HCT116 (cell line): ENCODE results near the gene PFDN4. TPM values are rescaled to one million over a fixed set of nuclear protein-coding genes. Genes with fewer than 3 reads are reported as not detected.

Experiments used
- ATAC-seq: fragments of 200-7000 bp; cut with Tn5 transposase; 2 replicates; pipeline ENCODE4 v1.9.1; 2020; ENCODE audit warnings: mild to moderate bottlenecking, moderate library complexity
- BruUV-seq: library from RNA; stranded (reverse); fragments of 400-500 nt; replicated peaks from 2 replicates; lab custom pipeline; 2021; lab: Mats Ljungman, UMichigan
- CTCF ChIA-PET: fragments of 300-600 bp; sonication (Branson Sonifier 250); formaldehyde crosslinking; loops from one replicate; lab custom pipeline; 2021; ENCODE audit warnings: antibody characterized with exemption; lab: Charles Lee
- POLR2A ChIA-PET: fragments of 300-600, 350-600 bp; sonication (Branson Sonifier 250); formaldehyde crosslinking; loops from one replicate; lab custom pipeline; 2021; ENCODE audit warnings: antibody characterized with exemption; lab: Charles Lee
- RAD21 ChIA-PET, 2 experiments: fragments of 300-600 bp; sonication (Branson Sonifier 250); formaldehyde crosslinking; loops; one replicate each; lab custom pipeline; 2023; ENCODE audit warnings: low total read pairs in 2 of 2; ENCODE audit not compliant: uncharacterized antibody in 2 of 2, unreplicated experiment in 2 of 2, low non-redundant PET in 1 of 2; lab: Charles Lee
- DNase-seq: peaks from one replicate; pipeline ENCODE4 v3.0.0-alpha.2; 2010; ENCODE audit warnings: low read depth, low spot score
- H2AFZ ChIP-seq: fragments of 200-600 bp; shearing (Covaris generic), sonication (generic); 2 replicates; pipeline ENCODE4 v1.6.1; 2017; ENCODE audit warnings: low read depth, mixed run types, mixed read lengths, antibody characterized with exemption, low read length; ENCODE audit not compliant: poor library complexity, severe bottlenecking
- H3K27ac ChIP-seq: 2 replicates; pipeline ENCODE4 v1.5.1; 2012; ENCODE audit warnings: low read depth, low read length
- H3K27me3 ChIP-seq: fragments of 200-600 bp; sonication (generic); 2 replicates; pipeline ENCODE4 v1.6.1; 2016; ENCODE audit warnings: mixed run types, low read length, mixed read lengths; ENCODE audit not compliant: insufficient read depth
- H3K36me3 ChIP-seq, 2 experiments: fragments of 200-500 bp in 1 of 2; fragments of 200-600 bp in 1 of 2; sonication (Bioruptor generic) in 1 of 2; sonication (generic) in 1 of 2; 2 replicates each; pipeline versions ENCODE4 v1.5.1 to v1.6.1; 2014 to 2016; ENCODE audit warnings: low read length in 2 of 2, inconsistent platforms in 1 of 2, mixed read lengths in 1 of 2, mixed run types in 1 of 2; ENCODE audit not compliant: insufficient read depth in 2 of 2, control insufficient read depth in 1 of 2
- H3K4me1 ChIP-seq, 2 experiments: fragments of 200-600 bp in 1 of 2; sonication (generic) in 1 of 2; 2 replicates each; pipeline versions ENCODE4 v1.5.1 to v1.6.1; 2012 to 2017; ENCODE audit warnings: low read length in 2 of 2, inconsistent platforms in 1 of 2, mild to moderate bottlenecking in 1 of 2, mixed read lengths in 1 of 2, mixed run types in 1 of 2, moderate library complexity in 1 of 2; ENCODE audit not compliant: insufficient read depth in 2 of 2, control insufficient read depth in 1 of 2
- H3K4me2 ChIP-seq: fragments of 200-600 bp; sonication (generic); 2 replicates; pipeline ENCODE4 v1.6.1; 2017; ENCODE audit warnings: mixed run types, low read length, mixed read lengths
- H3K4me3 ChIP-seq, 2 experiments: fragments of 200-600 bp in 1 of 2; sonication (generic) in 1 of 2; replicated peaks in 1 of 2; 2 replicates each; pipeline ENCODE4 v1.5.1; 2011 to 2016; ENCODE audit warnings: low read length in 2 of 2, control low read depth in 1 of 2, low read depth in 1 of 2, mild to moderate bottlenecking in 1 of 2, mixed read lengths in 1 of 2, mixed run types in 1 of 2
- H3K79me2 ChIP-seq: fragments of 200-600 bp; sonication (generic); 2 replicates; pipeline ENCODE4 v1.6.1; 2017; ENCODE audit warnings: mild to moderate bottlenecking, mixed run types, low read length, moderate library complexity, mixed read lengths; ENCODE audit not compliant: insufficient read depth
- H3K9ac ChIP-seq: fragments of 200-600 bp; sonication (generic); 2 replicates; pipeline ENCODE4 v1.6.1; 2016; ENCODE audit warnings: low read length, mixed read lengths
- H3K9me2 ChIP-seq: fragments of 200-600 bp; sonication (generic), shearing (Covaris generic); 2 replicates; pipeline ENCODE4 v1.6.1; 2017; ENCODE audit warnings: mixed run types, mild to moderate bottlenecking, moderate library complexity; ENCODE audit not compliant: insufficient read depth
- H3K9me3 ChIP-seq, 2 experiments: fragments of 200-500 bp in 1 of 2; fragments of 200-600 bp in 1 of 2; sonication (Bioruptor generic) in 1 of 2; sonication (generic) in 1 of 2; 2 replicates each; pipeline ENCODE4 v1.6.1; 2014 to 2017; ENCODE audit warnings: low read length in 2 of 2, mixed read lengths in 2 of 2, inconsistent platforms in 1 of 2, low read depth in 1 of 2, mild to moderate bottlenecking in 1 of 2, mixed run types in 1 of 2, moderate library complexity in 1 of 2; ENCODE audit not compliant: control insufficient read depth in 1 of 2, insufficient read depth in 1 of 2
- H4K20me1 ChIP-seq: fragments of 200-600 bp; sonication (generic), shearing (Covaris generic); 2 replicates; pipeline ENCODE4 v1.6.1; 2017; ENCODE audit warnings: mixed run types, mild to moderate bottlenecking, moderate library complexity; ENCODE audit not compliant: insufficient read depth
- ATF3 ChIP-seq: IDR thresholded peaks from 2 replicates; pipeline ENCODE4 v1.6.1; 2012
- CBX3 ChIP-seq: IDR thresholded peaks from 2 replicates; pipeline ENCODE4 v1.6.1; 2012; ENCODE audit warnings: low read depth
- CEBPB ChIP-seq: IDR thresholded peaks from 2 replicates; pipeline ENCODE4 v1.6.1; 2012; ENCODE audit warnings: low read depth
- CTCF ChIP-seq, 3 experiments: fragments of 200-600 bp in 1 of 3; sonication (generic) in 1 of 3; IDR thresholded peaks in 2 of 3; conservative IDR thresholded peaks in 1 of 3; 2 replicates each; pipeline ENCODE4 v1.5.1; 2012 to 2017; ENCODE audit warnings: low read depth in 2 of 3, low read length in 2 of 3, antibody characterized with exemption in 1 of 3, borderline replicate concordance in 1 of 3, control low read depth in 1 of 3, mild to moderate bottlenecking in 1 of 3, mixed read lengths in 1 of 3, mixed run types in 1 of 3, moderate library complexity in 1 of 3; ENCODE audit not compliant: insufficient read depth in 1 of 3
- EGR1 ChIP-seq: IDR thresholded peaks from 2 replicates; pipeline ENCODE4 v1.6.1; 2012; ENCODE audit warnings: low read depth
- ELF1 ChIP-seq: IDR thresholded peaks from 2 replicates; pipeline ENCODE4 v1.6.1; 2012; ENCODE audit warnings: low read depth, borderline replicate concordance
- EZH2phosphoT487 ChIP-seq: fragments of 200-600 bp; IDR thresholded peaks from 2 replicates; pipeline ENCODE4 v1.6.1; 2018; ENCODE audit warnings: antibody characterized with exemption, borderline replicate concordance
- FOSL1 ChIP-seq: IDR thresholded peaks from 2 replicates; pipeline ENCODE4 v1.6.1; 2012; ENCODE audit warnings: low read depth
- JUND ChIP-seq: IDR thresholded peaks from 2 replicates; pipeline ENCODE4 v1.6.1; 2012
- RAD21 ChIP-seq: IDR thresholded peaks from 2 replicates; pipeline ENCODE4 v1.6.1; 2012; ENCODE audit warnings: low read depth, mild to moderate bottlenecking
- SIN3A ChIP-seq: IDR thresholded peaks from 2 replicates; pipeline ENCODE4 v1.6.1; 2012; ENCODE audit warnings: low read depth
- SP1 ChIP-seq: IDR thresholded peaks from 2 replicates; pipeline ENCODE4 v1.6.1; 2012; ENCODE audit warnings: low read depth
- SRF ChIP-seq: IDR thresholded peaks from 2 replicates; pipeline ENCODE4 v1.6.1; 2012; ENCODE audit warnings: low read depth
- TCF7L2 ChIP-seq: IDR thresholded peaks from 2 replicates; pipeline ENCODE4 v1.7.0; 2011; ENCODE audit warnings: borderline replicate concordance, inconsistent platforms; ENCODE audit not compliant: insufficient read depth, insufficient read length; ENCODE audit errors: extremely low read depth
- ZFX ChIP-seq: fragments of 450-650 bp; IDR thresholded peaks from 2 replicates; pipeline ENCODE4 v1.6.1; 2017
- ZNF274 ChIP-seq: fragments of 200-500 bp; sonication (Bioruptor generic); IDR thresholded peaks from 2 replicates; pipeline ENCODE4 v1.6.1; 2014; ENCODE audit warnings: mild to moderate bottlenecking, low read depth, low read length, inconsistent platforms
- intact Hi-C: fragments of 100-400 bp; cut with micrococcal nuclease; formaldehyde crosslinking; loops from 2 replicates; pipeline ENCODE4 v1.10.0; 2022
- total RNA-seq: library from RNA; stranded (reverse); gene quantifications from one replicate; pipeline ENCODE4 v1.2.1, GENCODE V29; 2021; ENCODE audit not compliant: unreplicated experiment
- TF ChIP-seq, protein P1 (sequence below): IDR thresholded peaks from 2 replicates; pipeline ENCODE4 v1.6.1; 2012
- TF ChIP-seq, protein P2 (sequence below): IDR thresholded peaks from 2 replicates; pipeline ENCODE4 v1.6.1; 2011; ENCODE audit warnings: mild to moderate bottlenecking, low read length, moderate library complexity; ENCODE audit not compliant: insufficient replicate concordance; ENCODE audit errors: extremely low read depth
- TF ChIP-seq, protein P3 (sequence below): IDR thresholded peaks from 2 replicates; pipeline ENCODE4 v1.6.1; 2012; ENCODE audit warnings: low read depth

Gene PFDN4
- total RNA-seq, 1 experiment from 2014 or later: 71.5 TPM

- Histone ChIP-seq H3K27me3 (no peaks in the 10 kb centered on the region), H2AFZ (no peak overlapping the region), H3K27ac (no peak overlapping the region), H4K20me1 (no peaks in the 10 kb centered on the region), H3K4me3 (no peak overlapping the region), H3K79me2 (no peaks in the 10 kb centered on the region), H3K9ac (no peak overlapping the region), H3K36me3 (no peaks in the 10 kb centered on the region), H3K9me2 (no peaks in the 10 kb centered on the region), H3K4me1 (no peaks in the 10 kb centered on the region), H3K9me3 (no peaks in the 10 kb centered on the region), H3K4me2 (no peak overlapping the region)
- BruUV-seq: no TSS peak
- ChIA-PET CTCF (no interaction called here), POLR2A (no interaction called here), RAD21 (no interaction called here)
- no peak for TF ChIP-seq FOSL1
- TF ChIP-seq ZFX: no peak
- TF ChIP-seq EZH2phosphoT487: no peak
- TF ChIP-seq ATF3: no peak
- no peak for TF ChIP-seq RAD21
- no peak for TF ChIP-seq CEBPB
- TF ChIP-seq, protein P1, sequence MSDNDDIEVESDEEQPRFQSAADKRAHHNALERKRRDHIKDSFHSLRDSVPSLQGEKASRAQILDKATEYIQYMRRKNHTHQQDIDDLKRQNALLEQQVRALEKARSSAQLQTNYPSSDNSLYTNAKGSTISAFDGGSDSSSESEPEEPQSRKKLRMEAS: no peak
- no peak for TF ChIP-seq SP1
- no peak for TF ChIP-seq ZNF274
- TF ChIP-seq EGR1: no peak
- TF ChIP-seq TCF7L2: no peak
- TF ChIP-seq CTCF (IDR thresholded peaks at IDR 0.05 in 2 of 3, conservative IDR thresholded peaks at IDR 0.05 in 1 of 3; ENCODE audit: borderline replicate concordance in 1 of 3, insufficient read depth in 1 of 3, low read depth in 2 of 3, low read length in 2 of 3): no peak
- no peak for TF ChIP-seq JUND
- TF ChIP-seq, protein P2, sequence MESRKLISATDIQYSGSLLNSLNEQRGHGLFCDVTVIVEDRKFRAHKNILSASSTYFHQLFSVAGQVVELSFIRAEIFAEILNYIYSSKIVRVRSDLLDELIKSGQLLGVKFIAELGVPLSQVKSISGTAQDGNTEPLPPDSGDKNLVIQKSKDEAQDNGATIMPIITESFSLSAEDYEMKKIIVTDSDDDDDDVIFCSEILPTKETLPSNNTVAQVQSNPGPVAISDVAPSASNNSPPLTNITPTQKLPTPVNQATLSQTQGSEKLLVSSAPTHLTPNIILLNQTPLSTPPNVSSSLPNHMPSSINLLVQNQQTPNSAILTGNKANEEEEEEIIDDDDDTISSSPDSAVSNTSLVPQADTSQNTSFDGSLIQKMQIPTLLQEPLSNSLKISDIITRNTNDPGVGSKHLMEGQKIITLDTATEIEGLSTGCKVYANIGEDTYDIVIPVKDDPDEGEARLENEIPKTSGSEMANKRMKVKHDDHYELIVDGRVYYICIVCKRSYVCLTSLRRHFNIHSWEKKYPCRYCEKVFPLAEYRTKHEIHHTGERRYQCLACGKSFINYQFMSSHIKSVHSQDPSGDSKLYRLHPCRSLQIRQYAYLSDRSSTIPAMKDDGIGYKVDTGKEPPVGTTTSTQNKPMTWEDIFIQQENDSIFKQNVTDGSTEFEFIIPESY: no peak
- no peak for TF ChIP-seq SRF
- TF ChIP-seq, protein P3, sequence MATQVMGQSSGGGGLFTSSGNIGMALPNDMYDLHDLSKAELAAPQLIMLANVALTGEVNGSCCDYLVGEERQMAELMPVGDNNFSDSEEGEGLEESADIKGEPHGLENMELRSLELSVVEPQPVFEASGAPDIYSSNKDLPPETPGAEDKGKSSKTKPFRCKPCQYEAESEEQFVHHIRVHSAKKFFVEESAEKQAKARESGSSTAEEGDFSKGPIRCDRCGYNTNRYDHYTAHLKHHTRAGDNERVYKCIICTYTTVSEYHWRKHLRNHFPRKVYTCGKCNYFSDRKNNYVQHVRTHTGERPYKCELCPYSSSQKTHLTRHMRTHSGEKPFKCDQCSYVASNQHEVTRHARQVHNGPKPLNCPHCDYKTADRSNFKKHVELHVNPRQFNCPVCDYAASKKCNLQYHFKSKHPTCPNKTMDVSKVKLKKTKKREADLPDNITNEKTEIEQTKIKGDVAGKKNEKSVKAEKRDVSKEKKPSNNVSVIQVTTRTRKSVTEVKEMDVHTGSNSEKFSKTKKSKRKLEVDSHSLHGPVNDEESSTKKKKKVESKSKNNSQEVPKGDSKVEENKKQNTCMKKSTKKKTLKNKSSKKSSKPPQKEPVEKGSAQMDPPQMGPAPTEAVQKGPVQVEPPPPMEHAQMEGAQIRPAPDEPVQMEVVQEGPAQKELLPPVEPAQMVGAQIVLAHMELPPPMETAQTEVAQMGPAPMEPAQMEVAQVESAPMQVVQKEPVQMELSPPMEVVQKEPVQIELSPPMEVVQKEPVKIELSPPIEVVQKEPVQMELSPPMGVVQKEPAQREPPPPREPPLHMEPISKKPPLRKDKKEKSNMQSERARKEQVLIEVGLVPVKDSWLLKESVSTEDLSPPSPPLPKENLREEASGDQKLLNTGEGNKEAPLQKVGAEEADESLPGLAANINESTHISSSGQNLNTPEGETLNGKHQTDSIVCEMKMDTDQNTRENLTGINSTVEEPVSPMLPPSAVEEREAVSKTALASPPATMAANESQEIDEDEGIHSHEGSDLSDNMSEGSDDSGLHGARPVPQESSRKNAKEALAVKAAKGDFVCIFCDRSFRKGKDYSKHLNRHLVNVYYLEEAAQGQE: no peak
- no peak for TF ChIP-seq CBX3
- TF ChIP-seq ELF1: no peak
- no peak for TF ChIP-seq SIN3A
- intact Hi-C loops: no loop called here
- DNase-seq (no peak), ATAC-seq (no peak)
Measured at GRCh38 chr20:54228841-54229240, 21.0 kb downstream of the PFDN4 start.
